Liver (tissue), 9 donors: ENCODE measurements around the gene BLTP1. TPM values are rescaled to one million over a fixed set of nuclear protein-coding genes. Genes with fewer than 3 reads are reported as not detected.

Experiments
- DNase-seq: peaks from one replicate; pipeline ENCODE4 v3.0.0-alpha.2; 2017; ENCODE audit warnings: low spot score
- H3K27ac ChIP-seq, 2 donors: one replicate each; pipeline ENCODE4 v1.7.0; 2013; ENCODE audit warnings: inconsistent platforms in 2 of 2, low read length in 2 of 2, control low read depth in 1 of 2, low read depth in 1 of 2, mild to moderate bottlenecking in 1 of 2
- H3K27me3 ChIP-seq, 4 donors: one replicate each; pipeline versions ENCODE4 v1.6.1 to v1.7.0; 2013; ENCODE audit warnings: low read length in 3 of 4, inconsistent platforms in 1 of 4, mild to moderate bottlenecking in 1 of 4, moderate library complexity in 1 of 4; ENCODE audit not compliant: control insufficient read depth in 4 of 4, insufficient read depth in 4 of 4
- H3K36me3 ChIP-seq, 4 donors: one replicate each; pipeline versions ENCODE4 v1.6.1 to v1.7.0; 2013; ENCODE audit warnings: low read length in 3 of 4, mild to moderate bottlenecking in 3 of 4, low read depth in 1 of 4, moderate library complexity in 1 of 4; ENCODE audit not compliant: control insufficient read depth in 4 of 4, insufficient read depth in 3 of 4
- H3K4me1 ChIP-seq, 4 donors: one replicate each; pipeline versions ENCODE4 v1.6.1 to v1.7.0; 2013; ENCODE audit warnings: low read length in 3 of 4, mild to moderate bottlenecking in 3 of 4, moderate library complexity in 1 of 4; ENCODE audit not compliant: control insufficient read depth in 4 of 4, insufficient read depth in 4 of 4
- H3K4me3 ChIP-seq, 3 donors: one replicate each; pipeline versions ENCODE4 v1.6.1 to v1.7.0; 2013; ENCODE audit warnings: low read length in 3 of 3, control low read depth in 1 of 3, low read depth in 1 of 3, mild to moderate bottlenecking in 1 of 3
- H3K9ac ChIP-seq, 2 donors: one replicate each; pipeline ENCODE4 v1.7.0; 2013; ENCODE audit warnings: low read length in 2 of 2, mild to moderate bottlenecking in 2 of 2, moderate library complexity in 2 of 2, control low read depth in 1 of 2, low read depth in 1 of 2
- H3K9me3 ChIP-seq, 4 donors: one replicate each; pipeline versions ENCODE4 v1.6.1 to v1.7.0; 2013; ENCODE audit warnings: low read length in 3 of 4; ENCODE audit not compliant: control insufficient read depth in 4 of 4
- ATF3 ChIP-seq: IDR thresholded peaks from 2 replicates; pipeline ENCODE4 v1.6.1; 2016; ENCODE audit warnings: antibody characterized with exemption
- CTCF ChIP-seq: fragments of 150-350 bp; IDR thresholded peaks from 2 replicates; pipeline ENCODE4 v1.5.1; 2017; ENCODE audit warnings: improper control_type of control experiment, low read depth, low read length; ENCODE audit not compliant: missing input control
- EGR1 ChIP-seq, 2 donors: IDR thresholded peaks; 2 replicates each; pipeline ENCODE4 v1.6.1; 2016 to 2018; ENCODE audit warnings: antibody characterized with exemption in 2 of 2, low read depth in 2 of 2
- FOXA1 ChIP-seq: IDR thresholded peaks from 2 replicates; pipeline ENCODE4 v1.6.1; 2016; ENCODE audit warnings: antibody characterized with exemption
- FOXA2 ChIP-seq: IDR thresholded peaks from 2 replicates; pipeline ENCODE4 v1.6.1; 2016; ENCODE audit warnings: antibody characterized with exemption
- GABPA ChIP-seq, 2 donors: IDR thresholded peaks in 1 of 2; conservative IDR thresholded peaks in 1 of 2; 2 replicates each; pipeline ENCODE4 v1.6.1; 2016; ENCODE audit warnings: antibody characterized with exemption in 2 of 2, mild to moderate bottlenecking in 1 of 2, moderate library complexity in 1 of 2
- HNF4A ChIP-seq, 2 donors: conservative IDR thresholded peaks; 2 replicates each; pipeline ENCODE4 v1.6.1; 2016; ENCODE audit warnings: antibody characterized with exemption in 2 of 2, mild to moderate bottlenecking in 2 of 2
- HNF4G ChIP-seq: IDR thresholded peaks from 2 replicates; pipeline ENCODE4 v1.6.1; 2016; ENCODE audit warnings: antibody characterized with exemption
- NR2F2 ChIP-seq: IDR thresholded peaks from 2 replicates; pipeline ENCODE4 v1.6.1; 2016; ENCODE audit warnings: antibody characterized with exemption
- REST ChIP-seq: IDR thresholded peaks from 2 replicates; pipeline ENCODE4 v1.6.1; 2016; ENCODE audit warnings: antibody characterized with exemption, mild to moderate bottlenecking
- RXRA ChIP-seq, 2 donors: IDR thresholded peaks; 2 replicates each; pipeline ENCODE4 v1.6.1; 2017 to 2018; ENCODE audit warnings: antibody characterized with exemption in 2 of 2, mild to moderate bottlenecking in 1 of 2
- SP1 ChIP-seq: IDR thresholded peaks from 2 replicates; pipeline ENCODE4 v1.6.1; 2018; ENCODE audit warnings: antibody characterized with exemption, mild to moderate bottlenecking
- YY1 ChIP-seq: IDR thresholded peaks from 2 replicates; pipeline ENCODE4 v1.6.1; 2016; ENCODE audit warnings: antibody characterized with exemption, mild to moderate bottlenecking
- ZBTB33 ChIP-seq: IDR thresholded peaks from 2 replicates; pipeline ENCODE4 v1.6.1; 2016; ENCODE audit warnings: antibody characterized with exemption
- WGBS: extraction: QIAGEN DNeasy Blood & Tissue Kit; methylation state at CpG from one replicate; pipeline ENCODE4 v1.1.7; 2013; 5-methylcytosine and 5-hydroxymethylcytosine counted together
- polyA plus RNA-seq, 2 donors: library from polyadenylated mRNA; stranded (reverse) in 1 of 2; unstranded in 1 of 2; fragments of 200-250 nt in 1 of 2; fragments of >200 nt in 1 of 2; fragmentation: Nextera tagmentation in 1 of 2; extraction: Ambion mirVana in 1 of 2; gene quantifications; one replicate each; pipeline versions ENCODE4 v1.2.1 to v1.2.3, GENCODE V29; 2013 to 2015
- total RNA-seq, 2 donors: library from RNA; depleted of rRNA; stranded (reverse); fragments of >200 nt; gene quantifications; one replicate each; pipeline ENCODE4 v1.2.3, GENCODE V29; 2014
- donor health status: healthy.
- donor health status: healthy.
- donor health status: healthy.
- donor health status: healthy.
- donor health status: healthy.

Gene BLTP1
- total and polyA plus RNA-seq, 4 donors = 10.6 to 70.9 (median 25.3) TPM

GRCh38 chr4:122163301-122163700, 11.2 kb downstream of the BLTP1 start (continued):
- TF ChIP-seq HNF4A (conservative IDR thresholded peaks at IDR 0.05) (no peak), EGR1 (IDR thresholded peaks at IDR 0.05; ENCODE audit: low read depth in 2 of 2) (no peak), HNF4G (no peak), ZBTB33 (no peak), CTCF (no peak), GABPA (IDR thresholded peaks at IDR 0.05 in 1 of 2, conservative IDR thresholded peaks at IDR 0.05 in 1 of 2) (no peak), ATF3 (no peak)

- Histone ChIP-seq H3K4me1 (peaks cover 0 to 3% (median 2%) of the 10 kb centered on the region in 4 donors), H3K27me3 (no peaks in the 10 kb centered on the region), H3K36me3 (no peaks in the 10 kb centered on the region), H3K9ac (no peak overlapping the region), H3K9me3 (no peaks in the 10 kb centered on the region), H3K4me3 (no peak overlapping the region), H3K27ac (no peak overlapping the region)
- no peak for DNase-seq
- WGBS = 84% methylated on average over 1 of the region's 1 CpG
- TF ChIP-seq CTCF (no peak), YY1 (no peak), REST (no peak), NR2F2 (no peak), HNF4A (conservative IDR thresholded peaks at IDR 0.05) (no peak), SP1 (no peak), FOXA2 (no peak), HNF4G (no peak), RXRA (IDR thresholded peaks at IDR 0.05) (no peak), FOXA1 (no peak), ATF3 (no peak)
Measured at GRCh38 chr4:122163767-122164166, 11.6 kb downstream of the BLTP1 start.
